Hepatocyte (in vitro differentiated cells): Measurements from ENCODE around the gene MLLT1. TPM values are rescaled to one million over a fixed set of nuclear protein-coding genes. Genes with fewer than 3 reads are reported as not detected.
"Not testable (repeated sequence)": the region's sequence is repeated elsewhere in the genome, so short reads cannot be mapped to it uniquely, and the experiment has no call there.

Experiments used
- DNase-seq: peaks from one replicate; pipeline ENCODE4 v3.0.0-alpha.2; 2016; ENCODE audit warnings: low spot score
- H2AFZ ChIP-seq: fragments of 200-600 bp; sonication (generic); 2 replicates; pipeline ENCODE4 v1.6.0; 2016; ENCODE audit warnings: antibody characterized with exemption, mild to moderate bottlenecking
- H3K27ac ChIP-seq: fragments of 200-600 bp; sonication (generic); 2 replicates; pipeline ENCODE4 v1.5.1; 2016; ENCODE audit warnings: mild to moderate bottlenecking
- H3K27me3 ChIP-seq: fragments of 200-600 bp; sonication (generic); 2 replicates; pipeline ENCODE4 v1.6.1; 2016
- H3K36me3 ChIP-seq: fragments of 200-600 bp; sonication (generic); replicated peaks from 2 replicates; pipeline ENCODE4 v1.5.1; 2016; ENCODE audit warnings: low read depth; ENCODE audit not compliant: insufficient read depth
- H3K4me1 ChIP-seq: fragments of 200-600 bp; sonication (generic); 2 replicates; pipeline ENCODE4 v1.5.1; 2016; ENCODE audit warnings: mild to moderate bottlenecking, moderate library complexity; ENCODE audit not compliant: insufficient read depth
- H3K4me2 ChIP-seq: fragments of 200-600 bp; sonication (generic); 2 replicates; pipeline ENCODE4 v1.6.0; 2016
- H3K4me3 ChIP-seq: fragments of 200-600 bp; sonication (generic); 2 replicates; pipeline ENCODE4 v1.5.1; 2016; ENCODE audit warnings: mild to moderate bottlenecking
- H3K79me2 ChIP-seq: fragments of 200-600 bp; sonication (generic); 2 replicates; pipeline ENCODE4 v1.6.0; 2017; ENCODE audit warnings: mild to moderate bottlenecking
- H3K9me2 ChIP-seq: fragments of 200-600 bp; sonication (generic); replicated peaks from 2 replicates; pipeline ENCODE4 v1.6.0; 2017; ENCODE audit warnings: mild to moderate bottlenecking; ENCODE audit not compliant: insufficient read depth
- H3K9me3 ChIP-seq: fragments of 200-600 bp; sonication (generic); 2 replicates; pipeline ENCODE4 v1.5.1; 2016; ENCODE audit warnings: low read depth, mild to moderate bottlenecking
- H4K20me1 ChIP-seq: fragments of 200-600 bp; sonication (generic); 2 replicates; pipeline ENCODE4 v1.6.0; 2016; ENCODE audit warnings: mild to moderate bottlenecking; ENCODE audit not compliant: insufficient read depth, poor library complexity, severe bottlenecking
- EZH2 ChIP-seq: fragments of 200-600 bp; sonication (generic); IDR thresholded peaks from 2 replicates; pipeline ENCODE4 v1.6.1; 2016; ENCODE audit warnings: antibody characterized with exemption, mild to moderate bottlenecking, borderline replicate concordance
- EZH2phosphoT487 ChIP-seq: fragments of 200-600 bp; sonication (generic); IDR thresholded peaks from one replicate; pipeline ENCODE4 v1.6.1; 2018; ENCODE audit warnings: antibody characterized with exemption, mild to moderate bottlenecking, low read depth, moderate library complexity; ENCODE audit not compliant: unreplicated experiment, severe bottlenecking
- WGBS: methylation state at CpG from one replicate; pipeline ENCODE4 v1.1.6; 2016; ENCODE audit warnings: low lambda C conversion rate; ENCODE audit errors: missing lambda C conversion rate; 5-methylcytosine and 5-hydroxymethylcytosine counted together
- polyA plus RNA-seq: library from polyadenylated mRNA; unstranded; fragments of >200 nt; fragmentation: Nextera tagmentation; extraction: Ambion mirVana; gene quantifications from 2 replicates; pipeline ENCODE4 v1.2.1, GENCODE V29; 2016
- total RNA-seq: library from RNA; depleted of rRNA; stranded (reverse); fragments of >200 nt; gene quantifications from 2 replicates; pipeline ENCODE4 v1.2.3, GENCODE V29; 2014
- TF ChIP-seq, protein P1 (sequence below): fragments of 200-600 bp; sonication (generic); IDR thresholded peaks from 2 replicates; pipeline ENCODE4 v1.5.1; 2016; ENCODE audit warnings: antibody characterized with exemption, mild to moderate bottlenecking; ENCODE audit not compliant: poor library complexity

MLLT1 gene
- total and polyA plus RNA-seq, 2 experiments from 2014 or later: 17.2 to 23.3 TPM

DNA sequence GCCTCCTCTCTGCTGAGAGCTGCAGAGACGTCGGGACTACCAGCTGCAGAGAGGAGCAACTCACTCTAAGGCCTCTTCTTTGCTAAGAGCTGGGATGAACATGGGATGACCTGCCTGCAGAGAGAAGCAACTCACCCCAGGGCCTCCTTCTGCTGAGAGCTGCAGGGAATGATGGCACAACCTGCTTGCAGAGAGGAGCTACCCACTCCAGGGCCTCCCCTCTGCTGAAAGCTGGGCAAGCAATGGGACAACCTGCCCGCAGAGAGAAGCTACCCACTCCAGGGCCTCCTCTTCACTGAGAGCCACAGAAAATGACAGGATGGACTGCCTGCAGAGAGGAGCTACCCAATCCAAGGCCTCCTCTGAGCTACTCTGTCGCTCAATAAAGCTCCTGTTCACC is 6.9 kb upstream of the MLLT1 start:
- WGBS: 79% methylated on average over 4 of the region's 4 CpGs
- no peaks in the 10 kb centered on the region for H3K9me3 ChIP-seq
- H2AFZ ChIP-seq: no peak overlapping the region
- H3K36me3 ChIP-seq: no peaks in the 10 kb centered on the region
- no peak overlapping the region for H3K27ac ChIP-seq
- no peaks in the 10 kb centered on the region for H4K20me1 ChIP-seq
- TF ChIP-seq, protein P1, sequence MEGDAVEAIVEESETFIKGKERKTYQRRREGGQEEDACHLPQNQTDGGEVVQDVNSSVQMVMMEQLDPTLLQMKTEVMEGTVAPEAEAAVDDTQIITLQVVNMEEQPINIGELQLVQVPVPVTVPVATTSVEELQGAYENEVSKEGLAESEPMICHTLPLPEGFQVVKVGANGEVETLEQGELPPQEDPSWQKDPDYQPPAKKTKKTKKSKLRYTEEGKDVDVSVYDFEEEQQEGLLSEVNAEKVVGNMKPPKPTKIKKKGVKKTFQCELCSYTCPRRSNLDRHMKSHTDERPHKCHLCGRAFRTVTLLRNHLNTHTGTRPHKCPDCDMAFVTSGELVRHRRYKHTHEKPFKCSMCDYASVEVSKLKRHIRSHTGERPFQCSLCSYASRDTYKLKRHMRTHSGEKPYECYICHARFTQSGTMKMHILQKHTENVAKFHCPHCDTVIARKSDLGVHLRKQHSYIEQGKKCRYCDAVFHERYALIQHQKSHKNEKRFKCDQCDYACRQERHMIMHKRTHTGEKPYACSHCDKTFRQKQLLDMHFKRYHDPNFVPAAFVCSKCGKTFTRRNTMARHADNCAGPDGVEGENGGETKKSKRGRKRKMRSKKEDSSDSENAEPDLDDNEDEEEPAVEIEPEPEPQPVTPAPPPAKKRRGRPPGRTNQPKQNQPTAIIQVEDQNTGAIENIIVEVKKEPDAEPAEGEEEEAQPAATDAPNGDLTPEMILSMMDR: no peak
- no peak for TF ChIP-seq EZH2
- no peak for TF ChIP-seq EZH2phosphoT487
- no peaks in the 10 kb centered on the region for H3K27me3 ChIP-seq
- no peak for DNase-seq
- H3K4me1 ChIP-seq: no peaks in the 10 kb centered on the region
- H3K79me2 ChIP-seq: no peaks in the 10 kb centered on the region
- H3K4me2 ChIP-seq: no peak overlapping the region
- H3K4me3 ChIP-seq: no peak overlapping the region
- H3K9me2 ChIP-seq: no peaks in the 10 kb centered on the region

DNA sequence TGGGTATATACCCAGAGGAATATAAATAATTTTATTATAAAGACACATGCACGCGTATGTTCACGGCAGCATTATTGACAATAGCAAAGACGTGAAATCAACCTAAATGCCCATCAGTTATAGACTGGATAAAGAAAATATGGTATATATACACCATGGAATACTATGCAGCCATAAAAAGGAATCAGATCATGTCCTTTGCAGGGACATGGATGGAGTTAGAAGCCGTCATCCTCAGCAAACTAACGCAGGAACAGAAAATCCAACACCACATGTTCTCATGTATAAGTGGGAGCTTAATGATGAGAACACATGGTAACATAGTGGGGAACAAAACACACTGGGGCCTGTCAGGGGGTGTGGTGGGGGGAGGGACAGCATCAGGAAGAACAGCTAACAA is 2.6 kb upstream of the MLLT1 start:
- not testable (repeated sequence) for H3K27me3 ChIP-seq, H3K9me3 ChIP-seq, H3K36me3 ChIP-seq, H3K4me2 ChIP-seq, H3K27ac ChIP-seq, H3K9me2 ChIP-seq, DNase-seq, H3K4me3 ChIP-seq, H2AFZ ChIP-seq
- peaks cover 14% of the 10 kb centered on the region for H3K4me1 ChIP-seq
- 85% methylated on average over 6 of the region's 6 CpGs for WGBS
- peaks cover 16% of the 10 kb centered on the region for H4K20me1 ChIP-seq
- H3K79me2 ChIP-seq: peaks cover 21% of the 10 kb centered on the region

DNA sequence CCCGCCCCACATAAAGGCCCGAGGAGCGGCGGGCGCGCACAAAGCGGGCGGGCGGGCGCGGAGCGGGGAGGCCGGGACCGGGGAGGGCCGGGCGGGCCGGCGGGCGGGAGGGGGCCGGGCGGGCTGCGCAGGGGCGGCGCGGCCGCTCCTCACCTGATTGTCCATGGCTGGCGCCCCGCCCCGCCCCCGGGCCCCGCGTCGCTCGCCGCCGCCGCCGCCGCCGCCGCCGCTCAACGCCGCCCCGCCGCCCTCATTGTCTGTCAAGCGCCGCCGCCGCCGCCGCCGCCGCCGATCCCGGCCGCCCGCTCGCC is 200 bp downstream of the MLLT1 start:
- H3K4me2 ChIP-seq: peak overlapping the region; percentile 98
- H3K9me2 ChIP-seq: no peaks in the 10 kb centered on the region
- H3K4me3 ChIP-seq: peak overlapping the region; percentile 99
- peaks cover 42% of the 10 kb centered on the region for H3K4me1 ChIP-seq
- no peaks in the 10 kb centered on the region for H3K36me3 ChIP-seq
- H3K27me3 ChIP-seq: no peaks in the 10 kb centered on the region
- no peaks in the 10 kb centered on the region for H3K9me3 ChIP-seq
- TF ChIP-seq EZH2phosphoT487 (no peak), EZH2 (no peak)
- TF ChIP-seq, protein P1: no peak
- WGBS: no CpG with 5 or more reads among the region's 59 CpGs
- no peak for DNase-seq
- H3K27ac ChIP-seq: peak overlapping the region; percentile 90
- peaks cover 38% of the 10 kb centered on the region for H4K20me1 ChIP-seq
- H3K79me2 ChIP-seq: peaks cover 49% of the 10 kb centered on the region
- peak overlapping the region; percentile 45 for H2AFZ ChIP-seq

DNA sequence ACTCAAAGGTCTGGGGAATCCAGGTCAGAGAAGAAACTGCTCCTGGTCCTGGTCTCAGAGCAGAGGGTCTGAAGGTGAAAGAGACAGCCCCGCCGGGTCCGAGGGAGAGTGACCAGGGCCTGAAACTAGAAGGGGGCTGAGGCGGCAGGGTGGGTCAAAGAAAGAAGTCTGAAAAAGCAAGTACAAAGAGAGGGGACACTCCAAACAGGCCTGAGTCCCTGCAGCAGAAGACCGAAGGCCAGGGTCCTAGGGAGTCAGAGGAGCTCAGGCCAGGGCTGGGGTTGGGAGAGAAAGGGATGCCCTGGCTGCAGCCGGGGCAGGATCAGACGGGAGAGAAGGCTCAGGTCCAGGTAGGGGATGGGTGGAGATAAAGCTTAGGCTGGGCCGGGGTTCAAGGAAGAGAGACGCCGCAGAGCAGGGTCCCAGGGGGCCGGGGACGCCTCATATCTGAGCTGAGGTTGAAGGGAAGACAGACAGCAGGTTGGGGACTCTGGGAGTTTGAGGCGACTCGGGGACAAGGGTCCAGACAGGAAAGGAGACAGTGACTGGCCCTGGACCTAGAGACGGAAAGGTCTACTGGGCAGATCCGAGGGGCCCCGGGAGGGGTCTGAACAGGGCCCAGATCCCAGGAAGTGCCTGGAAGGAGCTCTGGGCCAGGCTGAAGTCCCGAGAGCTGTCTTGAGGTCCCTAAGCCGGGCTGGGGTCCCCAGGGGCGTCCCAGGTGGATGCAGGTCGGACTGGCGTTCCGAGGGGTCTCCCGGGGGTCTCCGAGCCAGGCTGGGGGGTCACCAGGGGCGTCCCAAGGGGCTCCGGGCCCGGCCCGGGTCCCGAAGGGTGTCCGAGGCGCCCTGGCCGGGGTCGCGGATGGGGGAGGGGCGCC is 795 bp downstream of the MLLT1 start:
- H3K4me3 ChIP-seq: peak overlapping the region; percentile 99
- peak; percentile 38 for DNase-seq
- H2AFZ ChIP-seq: peak overlapping the region; percentile 45
- H3K9me2 ChIP-seq: no peaks in the 10 kb centered on the region
- peaks cover 48% of the 10 kb centered on the region for H3K4me1 ChIP-seq
- H3K4me2 ChIP-seq: peak overlapping the region; percentile 98
- TF ChIP-seq EZH2phosphoT487 (no peak), EZH2 (no peak)
- TF ChIP-seq, protein P1: no peak
- no peaks in the 10 kb centered on the region for H3K36me3 ChIP-seq
- peak overlapping the region; percentile 90 for H3K27ac ChIP-seq
- peaks cover 55% of the 10 kb centered on the region for H3K79me2 ChIP-seq
- no peaks in the 10 kb centered on the region for H3K27me3 ChIP-seq
- H4K20me1 ChIP-seq: peaks cover 42% of the 10 kb centered on the region
- 16% methylated on average over 22 of the region's 36 CpGs for WGBS
- no peaks in the 10 kb centered on the region for H3K9me3 ChIP-seq
